Neutrophil (primary cell): ENCODE measurements around the gene ACYP1.

Source experiments
- H3K27ac ChIP-seq: fragments of 200-600 bp; sonication (generic); 2 replicates; pipeline ENCODE4 v1.5.1; 2016; ENCODE audit warnings: mild to moderate bottlenecking, moderate library complexity
- H3K27me3 ChIP-seq: fragments of 200-600 bp; sonication (generic); 2 replicates; pipeline ENCODE4 v1.6.0; 2016; ENCODE audit warnings: mild to moderate bottlenecking
- H3K36me3 ChIP-seq: fragments of 200-600 bp; sonication (generic); 2 replicates; pipeline ENCODE4 v1.5.1; 2017
- H3K4me1 ChIP-seq, 2 experiments: fragments of 200-600 bp in 1 of 2; sonication (generic) in 1 of 2; 1 replicate in 1 of 2; 2 replicates in 1 of 2; pipeline versions ENCODE4 v1.5.1 to v1.6.1; 2013 to 2016; ENCODE audit warnings: low read depth in 1 of 2, low read length in 1 of 2, mild to moderate bottlenecking in 1 of 2, moderate library complexity in 1 of 2; ENCODE audit not compliant: control insufficient read depth in 1 of 2, insufficient read depth in 1 of 2
- H3K4me3 ChIP-seq, 2 experiments: fragments of 200-600 bp in 1 of 2; sonication (generic) in 1 of 2; 1 replicate in 1 of 2; 2 replicates in 1 of 2; pipeline ENCODE4 v1.5.1; 2013 to 2016; ENCODE audit warnings: low read depth in 1 of 2, low read length in 1 of 2, mild to moderate bottlenecking in 1 of 2, moderate library complexity in 1 of 2
- H3K9me3 ChIP-seq: fragments of 200-600 bp; sonication (generic); 2 replicates; pipeline ENCODE4 v1.5.1; 2016
- TF ChIP-seq, protein P1 (sequence below): fragments of 200-600 bp; sonication (generic); IDR thresholded peaks from 2 replicates; pipeline ENCODE4 v1.5.1; 2016; ENCODE audit warnings: antibody characterized with exemption

ACYP1 gene

DNA sequence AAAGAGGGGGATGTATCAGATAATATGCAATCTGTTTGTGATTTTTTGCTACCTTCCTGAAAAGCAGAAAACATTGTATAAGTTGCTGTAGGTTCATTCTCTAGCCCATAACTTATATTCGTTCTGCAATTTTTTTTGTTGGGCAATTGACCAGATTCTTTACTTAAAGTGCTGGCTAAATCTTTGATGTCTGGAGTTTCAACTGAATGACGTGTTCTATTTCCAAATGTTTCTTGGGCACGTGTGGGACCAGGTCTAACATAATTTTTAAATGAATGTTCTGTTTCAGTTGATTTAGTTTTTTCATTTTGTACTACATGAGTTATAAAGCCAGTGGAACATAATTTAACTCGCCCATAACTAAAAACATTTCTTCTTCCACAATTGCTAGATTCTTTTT lies 16.3 kb downstream of the ACYP1 start:
- TF ChIP-seq, protein P1, sequence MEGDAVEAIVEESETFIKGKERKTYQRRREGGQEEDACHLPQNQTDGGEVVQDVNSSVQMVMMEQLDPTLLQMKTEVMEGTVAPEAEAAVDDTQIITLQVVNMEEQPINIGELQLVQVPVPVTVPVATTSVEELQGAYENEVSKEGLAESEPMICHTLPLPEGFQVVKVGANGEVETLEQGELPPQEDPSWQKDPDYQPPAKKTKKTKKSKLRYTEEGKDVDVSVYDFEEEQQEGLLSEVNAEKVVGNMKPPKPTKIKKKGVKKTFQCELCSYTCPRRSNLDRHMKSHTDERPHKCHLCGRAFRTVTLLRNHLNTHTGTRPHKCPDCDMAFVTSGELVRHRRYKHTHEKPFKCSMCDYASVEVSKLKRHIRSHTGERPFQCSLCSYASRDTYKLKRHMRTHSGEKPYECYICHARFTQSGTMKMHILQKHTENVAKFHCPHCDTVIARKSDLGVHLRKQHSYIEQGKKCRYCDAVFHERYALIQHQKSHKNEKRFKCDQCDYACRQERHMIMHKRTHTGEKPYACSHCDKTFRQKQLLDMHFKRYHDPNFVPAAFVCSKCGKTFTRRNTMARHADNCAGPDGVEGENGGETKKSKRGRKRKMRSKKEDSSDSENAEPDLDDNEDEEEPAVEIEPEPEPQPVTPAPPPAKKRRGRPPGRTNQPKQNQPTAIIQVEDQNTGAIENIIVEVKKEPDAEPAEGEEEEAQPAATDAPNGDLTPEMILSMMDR = no peak

GRCh38 chr14:75046899-75047298 lies 16.9 kb downstream of the ACYP1 start:
- H3K27ac ChIP-seq = no peak overlapping the region
- TF ChIP-seq, protein P1 = no peak
- H3K4me3 ChIP-seq = no peak overlapping the region
- no peaks in the 10 kb centered on the region for H3K36me3 ChIP-seq
- peaks cover 8 to 15% of the 10 kb centered on the region in 2 experiments for H3K4me1 ChIP-seq
- no peaks in the 10 kb centered on the region for H3K9me3 ChIP-seq
- H3K27me3 ChIP-seq = peaks cover 66% of the 10 kb centered on the region

More for the DNA sequence above, 16.3 kb downstream of the ACYP1 start:
- H3K4me1 ChIP-seq = peaks cover 8 to 15% of the 10 kb centered on the region in 2 experiments
- no peak overlapping the region for H3K27ac ChIP-seq
- H3K36me3 ChIP-seq = no peaks in the 10 kb centered on the region
- no peak overlapping the region for H3K4me3 ChIP-seq
- H3K27me3 ChIP-seq = peaks cover 70% of the 10 kb centered on the region
- H3K9me3 ChIP-seq = no peaks in the 10 kb centered on the region

- Histone ChIP-seq H3K9me3 (no peaks in the 10 kb centered on the region), H3K4me3 (no peak overlapping the region), H3K4me1 (peaks cover 5 to 11% of the 10 kb centered on the region in 2 experiments), H3K27ac (no peak overlapping the region), H3K36me3 (no peaks in the 10 kb centered on the region), H3K27me3 (peaks cover 60% of the 10 kb centered on the region)
- TF ChIP-seq, protein P1 = no peak
These were observed 17.5 kb downstream of the ACYP1 start for GRCh38 chr14:75046275-75046674.

DNA sequence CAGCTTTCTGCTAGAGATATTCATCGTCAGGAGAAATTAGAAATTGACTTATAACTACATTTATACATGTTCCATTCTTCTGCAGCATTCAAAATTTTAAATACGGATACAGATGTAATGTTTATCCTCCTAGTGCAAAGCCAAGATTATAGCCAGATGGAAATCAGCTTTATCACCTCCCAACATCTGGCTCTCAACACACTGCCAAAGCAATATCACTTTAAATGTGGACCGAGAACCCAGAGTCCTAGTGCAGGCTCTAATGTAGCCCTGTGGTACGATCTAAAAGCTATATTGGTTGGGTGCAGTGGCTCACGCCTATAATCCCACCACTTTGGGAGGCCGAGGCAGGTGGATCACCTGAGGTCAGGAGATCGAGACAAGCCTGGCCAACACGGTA lies 19.1 kb downstream of the ACYP1 start:
- no peak overlapping the region for H3K4me3 ChIP-seq
- H3K27ac ChIP-seq = no peak overlapping the region
- H3K27me3 ChIP-seq = peaks cover 45% of the 10 kb centered on the region
- H3K36me3 ChIP-seq = no peaks in the 10 kb centered on the region
- TF ChIP-seq, protein P1 = no peak
- no peaks in the 10 kb centered on the region for H3K9me3 ChIP-seq
- H3K4me1 ChIP-seq = peaks cover 0 to 4% of the 10 kb centered on the region in 2 experiments

- Histone ChIP-seq H3K27ac (no peak overlapping the region), H3K4me1 (peaks cover 0 to under 1% of the 10 kb centered on the region in 2 experiments), H3K9me3 (no peaks in the 10 kb centered on the region), H3K4me3 (no peak overlapping the region), H3K36me3 (no peaks in the 10 kb centered on the region), H3K27me3 (peaks cover 41% of the 10 kb centered on the region)
- TF ChIP-seq, protein P1 = no peak
These were observed 19.5 kb downstream of the ACYP1 start for GRCh38 chr14:75044322-75044721.

- peaks cover 18% of the 10 kb centered on the region for H3K27me3 ChIP-seq
- H3K9me3 ChIP-seq = no peaks in the 10 kb centered on the region
- H3K36me3 ChIP-seq = no peaks in the 10 kb centered on the region
- no peak overlapping the region for H3K27ac ChIP-seq
- TF ChIP-seq, protein P1 = no peak
- H3K4me1 ChIP-seq = no peaks in the 10 kb centered on the region
- no peak overlapping the region for H3K4me3 ChIP-seq
These were observed 21.8 kb downstream of the ACYP1 start for GRCh38 chr14:75042035-75042434.
